Duodenal mucosa (tissue), 2 donors: ENCODE measurements around the gene TXN.
"Not testable (repeated sequence)": the region's sequence is repeated elsewhere in the genome, so short reads cannot be mapped to it uniquely, and the experiment has no call there.

ENCODE experiments used
- H3K27ac ChIP-seq: one replicate; pipeline ENCODE4 v1.7.0; 2013; ENCODE audit warnings: low read depth, low read length
- H3K27me3 ChIP-seq, 2 donors: one replicate each; pipeline ENCODE4 v1.7.0; 2013; ENCODE audit warnings: low read length in 2 of 2, control low read depth in 1 of 2; ENCODE audit not compliant: insufficient read depth in 2 of 2, control insufficient read depth in 1 of 2
- H3K36me3 ChIP-seq, 2 donors: one replicate each; pipeline ENCODE4 v1.7.0; 2013; ENCODE audit warnings: low read length in 2 of 2, control low read depth in 1 of 2; ENCODE audit not compliant: insufficient read depth in 2 of 2, control insufficient read depth in 1 of 2
- H3K4me1 ChIP-seq, 2 donors: one replicate each; pipeline ENCODE4 v1.7.0; 2013; ENCODE audit warnings: low read length in 2 of 2, control low read depth in 1 of 2; ENCODE audit not compliant: insufficient read depth in 2 of 2, control insufficient read depth in 1 of 2
- H3K4me3 ChIP-seq, 2 donors: one replicate each; pipeline ENCODE4 v1.7.0; 2013; ENCODE audit warnings: low read length in 2 of 2, low read depth in 1 of 2
- H3K9ac ChIP-seq, 2 donors: one replicate each; pipeline ENCODE4 v1.7.0; 2013; ENCODE audit warnings: low read length in 2 of 2, low read depth in 1 of 2
- H3K9me3 ChIP-seq, 2 donors: one replicate each; pipeline ENCODE4 v1.7.0; 2013; ENCODE audit warnings: low read length in 2 of 2, control low read depth in 1 of 2; ENCODE audit not compliant: control insufficient read depth in 1 of 2

The TXN gene

DNA sequence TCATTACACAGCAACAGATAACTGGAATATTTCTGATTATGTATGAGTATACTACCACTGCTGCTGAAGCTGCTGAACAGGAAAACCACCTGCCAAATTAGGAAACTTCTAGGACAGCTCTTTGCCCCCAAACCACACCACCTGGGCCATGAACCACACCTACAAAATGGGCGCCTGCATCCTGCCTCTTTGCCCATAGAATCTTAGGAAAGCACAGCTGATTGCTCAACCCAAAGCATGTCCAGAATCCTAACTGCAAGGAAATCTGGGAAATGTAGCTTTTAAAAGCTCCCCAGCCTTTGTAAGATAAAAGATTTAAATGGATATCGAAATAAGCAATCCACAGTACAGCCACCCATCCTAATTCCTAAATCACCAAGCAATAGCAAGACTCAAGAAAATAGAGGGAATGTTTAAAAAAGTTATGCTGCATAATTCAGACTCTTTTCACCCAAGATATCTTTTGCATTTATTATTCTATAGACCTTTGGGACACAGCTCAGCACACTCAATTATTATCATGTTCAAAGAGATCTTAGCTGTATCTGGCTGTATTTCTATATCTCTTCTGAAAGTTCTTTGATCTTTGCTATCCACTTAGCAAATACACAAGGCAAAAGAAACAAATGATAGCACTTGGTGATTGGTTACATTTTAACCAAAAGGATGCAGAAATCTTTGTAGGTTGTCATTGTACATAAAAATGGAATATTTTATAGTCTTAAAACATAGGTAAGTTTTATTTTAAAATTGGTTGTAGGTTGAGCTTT, 41.5 kb downstream of the TXN start:
- Histone ChIP-seq H3K4me1 (peaks cover 24 to 27% of the 10 kb centered on the region in 2 donors), H3K27ac (no peak overlapping the region), H3K4me3 (peak overlapping the region in 1 of 2 donors; percentile 23), H3K9ac (no peak overlapping the region), H3K36me3 (no peaks in the 10 kb centered on the region), H3K27me3 (no peaks in the 10 kb centered on the region), H3K9me3 (no peaks in the 10 kb centered on the region)

DNA sequence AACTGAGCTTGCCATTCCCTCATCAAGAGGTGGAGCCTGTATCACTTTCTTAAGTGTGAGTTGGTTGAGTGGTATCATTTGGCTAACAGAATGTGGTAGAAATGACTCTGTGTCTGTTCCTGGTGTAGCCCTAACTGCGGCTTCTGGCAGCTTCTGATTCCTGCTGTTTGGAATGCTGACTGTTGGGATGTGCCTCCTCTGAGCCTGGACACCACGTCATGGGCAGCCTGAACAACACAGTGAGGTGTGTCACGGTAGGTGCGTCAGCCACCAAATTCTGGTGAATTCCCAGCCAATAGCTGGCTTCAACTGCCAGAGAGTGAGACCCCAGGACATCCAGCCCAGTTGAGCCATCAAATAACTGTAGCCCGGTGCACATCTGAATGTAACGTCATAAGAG, 42.2 kb downstream of the TXN start:
- no peaks in the 10 kb centered on the region for H3K36me3 ChIP-seq
- H3K27me3 ChIP-seq = no peaks in the 10 kb centered on the region
- H3K9me3 ChIP-seq = no peaks in the 10 kb centered on the region
- no peak overlapping the region for H3K27ac ChIP-seq
- peak overlapping the region in 1 of 2 donors; percentile 23 for H3K4me3 ChIP-seq
- peaks cover 24 to 27% of the 10 kb centered on the region in 2 donors for H3K4me1 ChIP-seq
- no peak overlapping the region for H3K9ac ChIP-seq

DNA sequence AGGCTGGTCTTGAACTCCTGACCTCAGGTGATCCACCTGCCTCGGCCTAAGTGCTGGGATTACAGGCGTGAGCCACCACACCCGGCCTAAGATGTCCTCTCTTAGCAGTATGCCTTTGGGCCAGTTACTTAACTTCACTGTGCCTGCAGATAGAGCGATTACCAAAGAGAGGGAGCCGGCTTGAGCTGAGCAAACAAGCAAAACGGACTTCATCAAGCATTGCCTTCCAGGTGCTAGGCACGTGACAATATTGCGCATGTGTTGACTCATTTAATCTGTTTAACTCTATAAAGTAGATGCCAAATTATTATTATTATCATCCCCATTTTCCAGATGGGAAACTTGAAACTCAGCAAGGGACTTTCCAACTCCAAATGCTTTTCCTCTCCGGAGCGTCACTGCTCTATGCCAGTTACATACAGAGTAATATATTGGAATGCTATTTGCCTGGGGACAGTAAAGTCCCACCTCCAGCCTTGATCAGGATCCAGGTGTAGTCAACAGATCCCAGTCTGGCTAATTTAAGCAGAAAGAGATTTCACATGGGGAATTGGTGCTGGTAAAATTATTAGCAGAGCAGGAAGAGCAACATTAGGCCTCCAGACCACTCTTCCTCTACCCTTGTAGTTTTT, 42.8 kb downstream of the TXN start:
- no peaks in the 10 kb centered on the region for H3K27me3 ChIP-seq
- H3K9ac ChIP-seq = no peak overlapping the region
- peak overlapping the region in 1 of 2 donors; percentile 23 for H3K4me3 ChIP-seq
- no peak overlapping the region for H3K27ac ChIP-seq
- peaks cover 26 to 30% of the 10 kb centered on the region in 2 donors for H3K4me1 ChIP-seq
- H3K9me3 ChIP-seq = no peaks in the 10 kb centered on the region
- H3K36me3 ChIP-seq = no peaks in the 10 kb centered on the region

DNA sequence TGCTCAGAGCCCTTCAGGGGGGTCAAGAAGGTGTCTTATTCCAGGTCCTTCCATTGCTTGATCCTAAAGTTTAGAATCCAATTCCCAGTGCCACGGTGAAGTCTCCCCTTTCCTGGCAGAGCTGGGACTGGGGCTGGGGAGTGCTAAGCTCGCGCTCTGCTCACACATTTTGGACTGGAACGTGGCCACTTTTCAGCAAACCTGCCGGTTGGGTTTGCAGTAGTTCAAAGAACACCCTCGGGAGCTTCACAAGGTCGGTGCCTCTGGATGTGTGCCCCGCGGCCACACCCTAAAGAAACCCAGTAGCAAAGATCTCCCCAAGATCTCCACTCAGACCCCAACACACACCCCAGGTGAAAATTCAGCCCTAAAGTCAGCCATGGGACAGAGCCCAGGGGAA, 48.3 kb downstream of the TXN start, which contains the start of gene C9orf152:
C9orf152 (minus strand) TSS at position 129 of the 400 bp plus-strand sequence. CDS start 580 bp downstream, outside the sequence.
- Histone ChIP-seq H3K36me3 (no peaks in the 10 kb centered on the region), H3K4me1 (peaks cover 20 to 23% of the 10 kb centered on the region in 2 donors), H3K9ac (peak within 1 kb of the TSS; percentile 58 to 73), H3K9me3 (no peaks in the 10 kb centered on the region), H3K27me3 (no peaks in the 10 kb centered on the region), H3K4me3 (peak within 1 kb of the TSS; percentile 61 to 68), H3K27ac (peak within 1 kb of the TSS; percentile 74)

DNA sequence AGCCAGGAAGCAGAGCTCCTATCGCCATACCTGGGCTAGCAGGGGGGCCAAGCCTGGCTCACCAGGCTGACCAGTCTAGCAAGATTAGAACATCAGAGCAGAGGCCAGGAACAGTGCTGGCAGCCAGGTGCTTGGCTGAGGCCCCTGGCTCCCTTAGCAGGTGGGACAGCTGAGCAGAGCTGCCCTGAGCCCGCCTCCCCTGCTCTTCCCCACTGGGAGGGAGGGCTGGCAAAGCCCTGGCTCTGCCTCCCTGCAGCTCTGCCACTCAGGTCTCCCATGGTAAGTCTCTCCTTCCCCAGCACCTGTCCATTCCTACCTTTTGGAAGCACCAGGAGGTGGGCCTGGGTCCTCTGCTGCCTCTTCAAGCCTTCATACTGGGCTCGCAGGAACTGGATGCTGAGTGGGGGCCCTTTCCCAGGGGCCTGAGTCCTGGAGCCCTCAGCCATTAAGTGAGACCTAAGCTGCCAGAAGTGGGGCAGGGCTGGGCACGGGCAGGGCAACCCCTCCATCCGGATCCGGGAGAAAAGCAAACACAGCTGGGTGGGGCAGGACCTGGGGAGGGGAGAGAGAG, 49.2 kb downstream of the TXN start:
- Histone ChIP-seq H3K4me3 (peak overlapping the region; percentile 61 to 68), H3K9ac (peak overlapping the region; percentile 58 to 73), H3K27ac (peak overlapping the region; percentile 74)

DNA sequence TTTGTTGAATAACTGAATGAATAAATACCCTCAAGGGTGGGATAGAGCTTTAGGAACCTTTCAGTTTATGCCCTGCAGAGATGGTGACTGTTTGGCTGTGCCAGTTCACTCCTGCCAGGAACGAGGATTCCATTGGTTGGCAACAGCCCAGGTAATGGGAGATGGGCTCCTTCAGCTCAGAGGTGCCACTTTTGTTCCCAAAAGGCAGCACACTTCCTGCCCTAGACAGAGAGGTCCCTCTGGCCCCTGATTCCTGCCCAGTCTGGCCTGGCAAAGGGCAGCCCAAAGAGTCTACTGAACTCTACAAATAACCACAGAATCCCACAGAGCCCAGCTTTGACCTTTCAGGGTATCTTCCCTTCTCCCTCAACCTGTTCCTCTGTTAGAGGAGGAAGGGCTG, 49.9 kb downstream of the TXN start:
- Histone ChIP-seq H3K4me3 (peak overlapping the region; percentile 61 to 68), H3K9ac (peak overlapping the region; percentile 58 to 73)

More for the DNA sequence above, 49.2 kb downstream of the TXN start:
- no peaks in the 10 kb centered on the region for H3K9me3 ChIP-seq
- no peaks in the 10 kb centered on the region for H3K36me3 ChIP-seq
- peaks cover 24 to 28% of the 10 kb centered on the region in 2 donors for H3K4me1 ChIP-seq
- H3K27me3 ChIP-seq = no peaks in the 10 kb centered on the region

DNA sequence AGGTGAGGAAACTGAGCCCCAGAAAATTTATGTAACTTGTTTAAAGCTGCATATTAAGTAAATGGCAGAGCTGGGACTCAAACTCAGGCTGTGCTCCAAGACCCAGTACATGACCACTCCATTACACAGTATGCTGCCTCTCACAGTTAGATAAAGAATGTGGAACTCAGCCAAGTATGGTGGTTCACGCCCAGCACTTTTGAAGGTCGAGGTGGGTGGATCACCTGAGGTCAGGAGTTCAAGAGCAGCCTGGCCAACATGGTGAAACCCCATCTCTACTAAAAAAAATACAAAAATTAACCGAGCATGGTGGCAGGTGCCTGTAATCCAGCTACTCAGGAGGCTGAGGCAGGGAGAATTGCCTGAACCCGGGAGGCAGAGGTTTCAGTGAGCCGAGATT, 50.7 kb downstream of the TXN start:
- Histone ChIP-seq H3K27ac (peak overlapping the region; percentile 53), H3K9ac (peak overlapping the region; percentile 58 to 73), H3K4me3 (peak overlapping the region; percentile 61 to 68), H3K4me1 (peaks cover 32 to 34% of the 10 kb centered on the region in 2 donors)
- not testable (repeated sequence) for H3K36me3 ChIP-seq, H3K9me3 ChIP-seq, H3K27me3 ChIP-seq

More for the DNA sequence above, 49.9 kb downstream of the TXN start:
- Histone ChIP-seq H3K9me3 (no peaks in the 10 kb centered on the region), H3K27me3 (no peaks in the 10 kb centered on the region), H3K4me1 (peaks cover 27 to 28% of the 10 kb centered on the region in 2 donors), H3K27ac (peak overlapping the region; percentile 74), H3K36me3 (peaks cover 0 to under 1% of the 10 kb centered on the region in 2 donors)

DNA sequence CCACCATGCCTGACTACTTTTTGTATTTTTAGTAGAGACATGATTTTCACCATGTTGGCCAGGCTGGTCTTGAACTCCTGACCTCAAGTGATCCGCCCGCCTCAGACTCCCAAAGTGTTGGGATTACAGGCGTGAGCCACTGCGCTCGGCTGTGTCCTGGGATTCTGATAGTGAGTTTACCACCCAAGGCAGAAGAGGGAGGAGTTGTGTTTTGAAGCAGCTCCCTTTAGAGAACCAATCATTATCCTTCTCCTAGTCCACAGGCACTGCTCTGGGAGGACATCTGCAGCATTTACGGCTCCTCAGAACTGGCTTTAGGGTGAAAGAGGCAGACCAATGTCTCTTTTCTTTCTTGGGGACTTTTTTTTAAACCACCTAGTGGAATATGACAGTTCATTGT, 54.1 kb downstream of the TXN start:
- Histone ChIP-seq H3K27me3 (no peaks in the 10 kb centered on the region), H3K4me1 (peaks cover 42 to 47% of the 10 kb centered on the region in 2 donors), H3K9ac (no peak overlapping the region), H3K9me3 (no peaks in the 10 kb centered on the region), H3K27ac (no peak overlapping the region), H3K36me3 (peaks cover 0 to 8% of the 10 kb centered on the region in 2 donors), H3K4me3 (peak overlapping the region in 1 of 2 donors; percentile 5)

DNA sequence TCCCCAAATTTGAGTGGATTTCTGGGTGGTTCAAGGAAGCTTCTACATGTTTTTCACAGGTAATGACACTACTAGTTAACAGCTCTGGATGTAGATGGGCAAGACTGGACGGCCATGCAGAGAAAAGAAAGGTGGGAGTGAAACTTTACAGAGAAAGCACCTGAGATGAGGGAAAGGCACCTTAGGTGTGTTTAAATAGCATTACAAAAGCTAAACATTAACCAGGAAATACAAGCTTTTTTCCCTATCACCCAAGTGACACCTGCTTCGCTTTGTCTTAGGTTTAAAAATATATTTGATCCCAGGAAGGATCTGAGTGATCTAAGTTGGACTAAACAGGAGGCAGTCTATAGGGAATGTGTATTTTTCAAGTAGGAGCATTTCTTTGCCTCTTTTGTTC, 56.7 kb downstream of the TXN start:
- Histone ChIP-seq H3K9me3 (no peaks in the 10 kb centered on the region), H3K27ac (no peak overlapping the region), H3K4me3 (no peak overlapping the region), H3K9ac (no peak overlapping the region), H3K4me1 (peaks cover 44 to 47% of the 10 kb centered on the region in 2 donors), H3K27me3 (no peaks in the 10 kb centered on the region), H3K36me3 (peaks cover 0 to 8% of the 10 kb centered on the region in 2 donors)

DNA sequence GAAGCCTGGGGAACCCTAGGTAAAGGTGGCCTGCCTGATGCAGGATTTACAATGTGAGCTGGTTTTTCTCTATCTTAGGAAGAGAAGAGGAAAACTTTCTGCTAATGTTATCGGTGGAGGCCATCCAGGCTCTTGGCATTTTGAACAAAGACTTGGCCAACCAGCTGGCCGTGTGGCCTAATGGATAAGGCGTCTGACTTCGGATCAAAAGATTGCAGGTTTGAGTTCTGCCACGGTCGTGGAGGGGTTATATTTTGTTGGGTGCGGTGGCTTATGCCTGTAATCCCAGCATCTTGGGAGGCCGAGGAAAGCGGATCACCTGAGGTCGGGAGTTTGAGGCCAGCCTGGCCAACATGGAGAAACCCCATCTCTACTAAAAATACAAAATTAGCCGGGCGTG, 58.0 kb downstream of the TXN start:
- Histone ChIP-seq H3K27ac (peak overlapping the region; percentile 68), H3K4me1 (peaks cover 43 to 51% of the 10 kb centered on the region in 2 donors), H3K27me3 (no peaks in the 10 kb centered on the region), H3K9me3 (no peaks in the 10 kb centered on the region), H3K36me3 (peaks cover 0 to 8% of the 10 kb centered on the region in 2 donors), H3K4me3 (peak overlapping the region in 1 of 2 donors; percentile 7), H3K9ac (peak overlapping the region; percentile 10 to 54)
